Pancreas (tissue), 10 donors: ENCODE measurements around the gene KCNH5. TPM values are rescaled to one million over a fixed set of nuclear protein-coding genes. Genes with fewer than 3 reads are reported as not detected.

Experiments used
- ATAC-seq, 4 donors: fragments of 200-7000 bp; cut with Tn5 transposase; one replicate each; pipeline versions ENCODE4 v1.8.0 to v1.9.1; 2020; ENCODE audit warnings: mild to moderate bottlenecking in 4 of 4, moderate library complexity in 4 of 4
- DNase-seq, 6 donors: peaks; one replicate each; pipeline ENCODE4 v3.0.0-alpha.2; 2020
- FAIRE-seq: peaks from 2 replicates; lab custom pipeline; 2012; peaks lifted over from hg19 to GRCh38; lab: Jason Lieb, UNC
- H3K27ac ChIP-seq, 4 donors: fragments of 200-600 bp; sonication (generic); 1 replicate in 3 of 4; 2 replicates in 1 of 4; pipeline versions ENCODE4 v1.5.0 to v1.8.0; 2020
- H3K27me3 ChIP-seq, 4 donors: fragments of 200-600 bp; one replicate each; pipeline ENCODE4 v1.8.0; 2021
- H3K36me3 ChIP-seq, 3 donors: fragments of 200-600 bp; sonication (generic) in 1 of 3; one replicate each; pipeline versions ENCODE4 v1.5.0 to v1.8.0; 2020 to 2021
- H3K4me1 ChIP-seq, 3 donors: fragments of 200-600 bp; one replicate each; pipeline ENCODE4 v1.8.0; 2021
- H3K4me3 ChIP-seq, 4 donors: fragments of 200-600 bp; sonication (generic) in 2 of 4; one replicate each; pipeline versions ENCODE4 v1.5.0 to v1.8.0; 2020 to 2021
- H3K9me3 ChIP-seq, 4 donors: fragments of 200-600 bp; one replicate each; pipeline ENCODE4 v1.8.0; 2021
- CTCF ChIP-seq, 4 donors: fragments of 200-600 bp; sonication (generic) in 3 of 4; IDR thresholded peaks; one replicate each; pipeline versions ENCODE4 v1.5.0 to v1.8.0; 2021; ENCODE audit warnings: antibody characterized with exemption in 4 of 4
- WGBS, 2 donors: extraction: QIAGEN DNeasy Blood & Tissue Kit; methylation state at CpG; one replicate each; pipeline ENCODE4 v1.1.7; 2013; 5-methylcytosine and 5-hydroxymethylcytosine counted together
- intact Hi-C, 3 donors: fragments of 100-400 bp; cut with DNase I; formaldehyde crosslinking; loops; one replicate each; pipeline versions ENCODE4 v1.11.1 to v1.14.2; 2022
- polyA plus RNA-seq, 2 donors: library from polyadenylated mRNA; stranded (reverse); fragments of 200-250 nt; gene quantifications; one replicate each; pipeline ENCODE4 v1.2.3, GENCODE V29; 2013
- total RNA-seq, 6 donors: library from RNA; stranded (reverse); fragmentation: NEBNext Ultra II Directional in 4 of 6; extraction: Animal tissue kit (Norgen Biotek cat#: 25700) in 4 of 6; gene quantifications; one replicate each; pipeline versions ENCODE4 v1.2.1 to v1.2.4, GENCODE V29; 2021 to 2023
- donor health status: healthy with polysubstance abuse.
- donor health status: DM: no; HTN: no; CAD: no; lungs with moderate emphysema.
- donor health status: DM: no; HTN: no; CAD: no.
- donor health status: control.
- donor health status: control.
- donor health status: Bipolar disorder and iron deficiency.
- donor health status: DM: yes; HTN: yes; CAD: no.
- donor health status: DM: no; HTN: no; CAD: no.
- donor health status: DM: no; HTN: no; CAD: no.
- donor health status: DM: yes; HTN: yes; CAD: no.

KCNH5 gene
- total and polyA plus RNA-seq, 8 donors: not detected

- 80 to 85% methylated on average over 4 of the region's 4 CpGs for WGBS, 2 donors
- no peak for FAIRE-seq
Measured at GRCh38 chr14:62663456-62663821, 381.8 kb downstream of the KCNH5 start.

GRCh38 chr14:62662811-62663455 is 382.3 kb downstream of the KCNH5 start:
- FAIRE-seq (no peak), DNase-seq (no peak), ATAC-seq (no peak)
- WGBS, 2 donors: 15 to 17% methylated on average over 11 of the region's 11 CpGs
- no peak overlapping the region for H3K4me3 ChIP-seq
- no peaks in the 10 kb centered on the region for H3K4me1 ChIP-seq
- H3K9me3 ChIP-seq: no peaks in the 10 kb centered on the region
- intact Hi-C loops: no loop called here
- no peaks in the 10 kb centered on the region for H3K36me3 ChIP-seq
- H3K27me3 ChIP-seq: no peaks in the 10 kb centered on the region
- H3K27ac ChIP-seq: no peak overlapping the region
- TF ChIP-seq CTCF (IDR thresholded peaks at IDR 0.05): no peak

More at GRCh38 chr14:62663456-62663821, 381.8 kb downstream of the KCNH5 start:
- Histone ChIP-seq H3K27ac (no peak overlapping the region), H3K4me3 (no peak overlapping the region), H3K9me3 (no peaks in the 10 kb centered on the region), H3K27me3 (no peaks in the 10 kb centered on the region), H3K36me3 (no peaks in the 10 kb centered on the region), H3K4me1 (no peaks in the 10 kb centered on the region)
- ATAC-seq (no peak), DNase-seq (no peak)
- TF ChIP-seq CTCF (IDR thresholded peaks at IDR 0.05): no peak
- intact Hi-C loops: no loop called here

GRCh38 chr14:62661818-62662217 is 383.4 kb downstream of the KCNH5 start:
- no peak overlapping the region for H3K4me3 ChIP-seq
- H3K27ac ChIP-seq: no peak overlapping the region
- no peaks in the 10 kb centered on the region for H3K36me3 ChIP-seq
- ATAC-seq (no peak), FAIRE-seq (no peak), DNase-seq (no peak)
- H3K9me3 ChIP-seq: no peaks in the 10 kb centered on the region
- H3K4me1 ChIP-seq: no peaks in the 10 kb centered on the region
- no peaks in the 10 kb centered on the region for H3K27me3 ChIP-seq
- intact Hi-C loops: no loop called here
- no peak for TF ChIP-seq CTCF (IDR thresholded peaks at IDR 0.05)
- WGBS, 2 donors: 70 to 84% methylated on average over 1 of the region's 1 CpG

GRCh38 chr14:62658631-62659030 is 386.6 kb downstream of the KCNH5 start:
- intact Hi-C loops: no loop called here
- no peak for TF ChIP-seq CTCF (IDR thresholded peaks at IDR 0.05)
- H3K4me1 ChIP-seq: no peaks in the 10 kb centered on the region
- no peaks in the 10 kb centered on the region for H3K36me3 ChIP-seq
- H3K27me3 ChIP-seq: no peaks in the 10 kb centered on the region
- H3K9me3 ChIP-seq: no peaks in the 10 kb centered on the region
- WGBS, 2 donors: 90 to 94% methylated on average over 2 of the region's 2 CpGs
- H3K4me3 ChIP-seq: no peak overlapping the region
- DNase-seq (no peak), FAIRE-seq (no peak), ATAC-seq (no peak)
- H3K27ac ChIP-seq: no peak overlapping the region

- no peak for DNase-seq
- no peaks in the 10 kb centered on the region for H3K4me1 ChIP-seq
- H3K4me3 ChIP-seq: no peak overlapping the region
- TF ChIP-seq CTCF (IDR thresholded peaks at IDR 0.05): no peak
- H3K36me3 ChIP-seq: no peaks in the 10 kb centered on the region
- H3K27me3 ChIP-seq: no peaks in the 10 kb centered on the region
- intact Hi-C loops: no loop called here
- ATAC-seq: no peak
- 48 to 62% methylated on average over 2 of the region's 2 CpGs for WGBS, 2 donors
- H3K27ac ChIP-seq: no peak overlapping the region
- H3K9me3 ChIP-seq: no peaks in the 10 kb centered on the region
- no peak for FAIRE-seq
Measured at GRCh38 chr14:62657376-62657775, 387.9 kb downstream of the KCNH5 start.
